Glutamatergic neuron (in vitro differentiated cells): Measurements from ENCODE around the gene LIPN. TPM values are rescaled to one million over a fixed set of nuclear protein-coding genes. Genes with fewer than 3 reads are reported as not detected.

Experiments used
- DNase-seq: peaks from one replicate; pipeline ENCODE4 v3.0.0; 2022
- H3K27ac Mint-ChIP-seq: one replicate; pipeline ENCODE4 v1.8.0; 2020; ENCODE audit warnings: mild to moderate bottlenecking, mixed read lengths, inconsistent platforms; ENCODE audit not compliant: unreplicated experiment
- H3K27me3 Mint-ChIP-seq: one replicate; pipeline ENCODE4 v1.8.0; 2020; ENCODE audit warnings: mild to moderate bottlenecking, moderate library complexity, mixed read lengths, inconsistent platforms; ENCODE audit not compliant: unreplicated experiment
- H3K36me3 Mint-ChIP-seq: one replicate; pipeline ENCODE4 v1.8.0; 2020; ENCODE audit warnings: mild to moderate bottlenecking, mixed read lengths, inconsistent platforms; ENCODE audit not compliant: unreplicated experiment
- H3K4me1 Mint-ChIP-seq: one replicate; pipeline ENCODE4 v1.8.0; 2020; ENCODE audit warnings: mild to moderate bottlenecking, low read depth, mixed read lengths, inconsistent platforms; ENCODE audit not compliant: unreplicated experiment
- H3K4me3 Mint-ChIP-seq: one replicate; pipeline ENCODE4 v1.8.0; 2020; ENCODE audit warnings: mild to moderate bottlenecking, mixed read lengths, inconsistent platforms; ENCODE audit not compliant: unreplicated experiment
- H3K9me3 Mint-ChIP-seq: one replicate; pipeline ENCODE4 v1.8.0; 2020; ENCODE audit warnings: mild to moderate bottlenecking, moderate library complexity, mixed read lengths, inconsistent platforms; ENCODE audit not compliant: unreplicated experiment
- CTCF ChIP-seq: fragments of 200-600 bp; sonication (generic); IDR thresholded peaks from one replicate; pipeline ENCODE4 v1.5.0; 2021; ENCODE audit not compliant: partially characterized antibody, unreplicated experiment
- total RNA-seq: library from RNA; stranded (reverse); fragmentation: NEBNext Ultra II Directional; extraction: Animal tissue kit (Norgen Biotek cat#: 25700); gene quantifications from one replicate; pipeline ENCODE4 v1.2.1, GENCODE V29; 2021; ENCODE audit not compliant: unreplicated experiment

The LIPN gene
- total RNA-seq, 1 donor from 2014 or later, result not detected

- Mint-ChIP-seq H3K27me3 (peaks cover 2% of the 10 kb centered on the region), H3K36me3 (no peaks in the 10 kb centered on the region), H3K4me3 (no peak overlapping the region), H3K27ac (no peak overlapping the region), H3K9me3 (peaks cover 2% of the 10 kb centered on the region), H3K4me1 (no peaks in the 10 kb centered on the region)
- no peak for TF ChIP-seq CTCF
- no peak for DNase-seq
These were observed 9.6 kb downstream of the LIPN start for GRCh38 chr10:88769384-88769783.

- Mint-ChIP-seq H3K4me3 (no peak overlapping the region), H3K4me1 (no peaks in the 10 kb centered on the region), H3K27me3 (no peaks in the 10 kb centered on the region), H3K9me3 (no peaks in the 10 kb centered on the region), H3K27ac (no peak overlapping the region), H3K36me3 (no peaks in the 10 kb centered on the region)
- DNase-seq, result no peak
- no peak for TF ChIP-seq CTCF
These were observed 21.4 kb downstream of the LIPN start for GRCh38 chr10:88781206-88781605.

- no peak overlapping the region for H3K4me3 Mint-ChIP-seq
- no peaks in the 10 kb centered on the region for H3K36me3 Mint-ChIP-seq
- H3K27ac Mint-ChIP-seq, result no peak overlapping the region
- H3K9me3 Mint-ChIP-seq, result no peaks in the 10 kb centered on the region
- H3K27me3 Mint-ChIP-seq, result no peaks in the 10 kb centered on the region
- no peak for TF ChIP-seq CTCF
- DNase-seq, result no peak
- H3K4me1 Mint-ChIP-seq, result no peaks in the 10 kb centered on the region
These were observed 22.4 kb downstream of the LIPN start for GRCh38 chr10:88782222-88782621.

GRCh38 chr10:88783724-88784123, 23.9 kb downstream of the LIPN start:
- no peak overlapping the region for H3K4me3 Mint-ChIP-seq
- TF ChIP-seq CTCF, result no peak
- H3K9me3 Mint-ChIP-seq, result no peaks in the 10 kb centered on the region
- no peaks in the 10 kb centered on the region for H3K4me1 Mint-ChIP-seq
- DNase-seq, result no peak
- H3K27me3 Mint-ChIP-seq, result no peaks in the 10 kb centered on the region
- H3K27ac Mint-ChIP-seq, result no peak overlapping the region
- no peaks in the 10 kb centered on the region for H3K36me3 Mint-ChIP-seq

- TF ChIP-seq CTCF, result no peak
- Mint-ChIP-seq H3K36me3 (no peaks in the 10 kb centered on the region), H3K4me3 (no peak overlapping the region), H3K9me3 (no peaks in the 10 kb centered on the region), H3K4me1 (no peaks in the 10 kb centered on the region), H3K27me3 (no peaks in the 10 kb centered on the region), H3K27ac (no peak overlapping the region)
- DNase-seq, result no peak
These were observed 26.4 kb downstream of the LIPN start for GRCh38 chr10:88786032-88786770.
